ENCODE data around the gene IDH2. TPM values are rescaled to one million over a fixed set of nuclear protein-coding genes. Genes with fewer than 3 reads are reported as not detected.

Gene IDH2
- total RNA-seq, 1 experiment from 2014 or later: 17.9 TPM

GRCh38 chr15:90047956-90048575, 54.2 kb downstream of the IDH2 start:
- no peak for DNase-seq (ENCODE audit: extremely low read depth, low read depth)

GRCh38 chr15:90046911-90047392, 55.3 kb downstream of the IDH2 start:
- DNase-seq (ENCODE audit: extremely low read depth, low read depth): no peak

GRCh38 chr15:90046289-90046688, 56.0 kb downstream of the IDH2 start:
- no peak for DNase-seq (ENCODE audit: extremely low read depth, low read depth)

GRCh38 chr15:90044916-90045371, 57.3 kb downstream of the IDH2 start:
- no peak for DNase-seq (ENCODE audit: extremely low read depth, low read depth)

- DNase-seq (ENCODE audit: extremely low read depth, low read depth): no peak
These were observed 58.1 kb downstream of the IDH2 start for GRCh38 chr15:90044191-90044590.

GRCh38 chr15:90043530-90044010, 58.7 kb downstream of the IDH2 start:
- no peak for DNase-seq (ENCODE audit: extremely low read depth, low read depth)

- DNase-seq (ENCODE audit: extremely low read depth, low read depth): no peak
These were observed 59.3 kb downstream of the IDH2 start for GRCh38 chr15:90042766-90043529.

GRCh38 chr15:90042356-90042755, 59.9 kb downstream of the IDH2 start:
- DNase-seq (ENCODE audit: extremely low read depth, low read depth): no peak

GRCh38 chr15:90040618-90041017, 61.6 kb downstream of the IDH2 start:
- DNase-seq (ENCODE audit: extremely low read depth, low read depth): no peak

GRCh38 chr15:90039996-90040395, 62.3 kb downstream of the IDH2 start:
- DNase-seq (ENCODE audit: extremely low read depth, low read depth): no peak

GRCh38 chr15:90038632-90039095, 63.6 kb downstream of the IDH2 start:
- DNase-seq (ENCODE audit: extremely low read depth, low read depth): no peak

GRCh38 chr15:90037961-90038631, 64.2 kb downstream of the IDH2 start:
- DNase-seq (ENCODE audit: extremely low read depth, low read depth): no peak

GRCh38 chr15:90037511-90037860, 64.8 kb downstream of the IDH2 start:
- no peak for DNase-seq (ENCODE audit: extremely low read depth, low read depth)

- no peak for DNase-seq (ENCODE audit: extremely low read depth, low read depth)
These were observed 65.3 kb downstream of the IDH2 start for GRCh38 chr15:90036806-90037510.

GRCh38 chr15:90036343-90036742, 65.9 kb downstream of the IDH2 start:
- DNase-seq (ENCODE audit: extremely low read depth, low read depth): no peak

- no peak for DNase-seq (ENCODE audit: extremely low read depth, low read depth)
These were observed 66.4 kb downstream of the IDH2 start for GRCh38 chr15:90035840-90036230.

GRCh38 chr15:90035095-90035839, 67.0 kb downstream of the IDH2 start:
- DNase-seq (ENCODE audit: extremely low read depth, low read depth): no peak

GRCh38 chr15:90033448-90033847, 68.8 kb downstream of the IDH2 start:
- DNase-seq (ENCODE audit: extremely low read depth, low read depth): no peak

Data from NCI-H460 (cell line).